HG02588 (cell line): ENCODE results near the gene FAM135A.
A peak's percentile ranks its signal among the peaks of the same experiment; 100 is the strongest.
"Not testable (repeated sequence)": the region's sequence is repeated elsewhere in the genome, so short reads cannot be mapped to it uniquely, and the experiment has no call there.

Experiments used
- ATAC-seq: cut with Tn5 transposase; IDR thresholded peaks from one replicate; pipeline ENCODE4 v1.9.1; 2021; ENCODE audit warnings: mild to moderate bottlenecking, moderate library complexity; ENCODE audit not compliant: unreplicated experiment

Gene FAM135A

DNA sequence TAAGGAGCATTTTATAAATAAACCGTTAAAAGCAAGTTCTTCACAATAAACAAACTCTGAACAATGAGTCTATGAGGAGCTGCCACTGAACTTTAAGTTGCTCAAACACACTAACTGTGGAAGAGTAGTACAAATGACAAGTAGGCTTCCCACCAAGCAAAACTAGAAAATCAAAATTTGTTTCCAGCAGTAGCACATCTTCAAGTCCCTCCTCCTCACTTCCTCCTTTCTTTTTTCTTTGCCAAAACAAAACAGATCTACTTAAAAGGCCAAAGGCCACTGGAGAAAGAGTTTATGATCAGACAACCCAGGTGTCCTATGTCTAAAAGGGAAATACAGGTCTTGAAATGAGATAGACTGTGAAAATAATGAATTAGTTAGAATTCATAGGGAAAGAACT is 17.1 kb upstream of the FAM135A start:
- no peak for ATAC-seq

DNA sequence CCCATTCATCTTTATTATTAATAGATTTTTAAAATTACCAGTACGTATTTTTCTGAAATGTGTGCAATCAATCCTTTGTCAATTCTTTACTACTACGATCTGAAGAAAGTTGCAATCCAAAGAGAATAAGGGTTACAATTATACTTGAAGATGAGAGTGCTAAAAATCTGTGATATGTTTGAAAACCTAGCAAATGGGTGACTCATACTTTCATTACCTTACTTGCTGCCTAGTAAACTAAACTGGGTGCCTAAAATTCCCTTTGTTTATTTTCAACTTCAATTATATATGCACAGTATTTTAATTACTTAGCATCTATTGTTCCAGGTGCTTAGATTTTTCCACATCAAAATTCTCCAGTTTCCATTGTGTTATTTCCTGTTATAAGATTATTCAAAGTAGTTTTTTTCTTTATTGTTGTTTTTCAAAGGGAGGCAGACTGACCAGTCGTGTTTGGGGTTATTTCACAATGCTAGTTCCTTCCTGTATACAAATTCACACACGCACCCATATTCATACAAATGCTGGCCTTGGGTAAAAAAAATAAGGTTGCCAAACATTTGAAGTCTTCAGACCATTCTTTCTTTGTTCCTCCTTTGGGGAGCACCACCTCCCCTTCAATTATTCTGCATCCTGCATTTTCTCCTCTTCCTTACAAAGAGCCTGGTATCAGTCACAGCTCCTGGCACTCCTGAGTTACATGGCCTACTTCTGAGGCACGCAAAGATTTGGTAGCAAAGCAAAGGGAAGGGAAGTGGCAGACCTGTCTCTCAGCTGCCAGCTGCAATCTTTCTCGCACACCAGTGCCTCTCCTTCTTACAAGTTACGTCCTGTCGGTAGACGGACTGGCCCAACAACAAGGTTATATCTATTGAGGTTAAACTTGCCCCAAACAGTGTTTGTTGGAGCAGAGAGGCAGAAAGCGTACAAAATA is 16.2 kb upstream of the FAM135A start:
- no peak for ATAC-seq

DNA sequence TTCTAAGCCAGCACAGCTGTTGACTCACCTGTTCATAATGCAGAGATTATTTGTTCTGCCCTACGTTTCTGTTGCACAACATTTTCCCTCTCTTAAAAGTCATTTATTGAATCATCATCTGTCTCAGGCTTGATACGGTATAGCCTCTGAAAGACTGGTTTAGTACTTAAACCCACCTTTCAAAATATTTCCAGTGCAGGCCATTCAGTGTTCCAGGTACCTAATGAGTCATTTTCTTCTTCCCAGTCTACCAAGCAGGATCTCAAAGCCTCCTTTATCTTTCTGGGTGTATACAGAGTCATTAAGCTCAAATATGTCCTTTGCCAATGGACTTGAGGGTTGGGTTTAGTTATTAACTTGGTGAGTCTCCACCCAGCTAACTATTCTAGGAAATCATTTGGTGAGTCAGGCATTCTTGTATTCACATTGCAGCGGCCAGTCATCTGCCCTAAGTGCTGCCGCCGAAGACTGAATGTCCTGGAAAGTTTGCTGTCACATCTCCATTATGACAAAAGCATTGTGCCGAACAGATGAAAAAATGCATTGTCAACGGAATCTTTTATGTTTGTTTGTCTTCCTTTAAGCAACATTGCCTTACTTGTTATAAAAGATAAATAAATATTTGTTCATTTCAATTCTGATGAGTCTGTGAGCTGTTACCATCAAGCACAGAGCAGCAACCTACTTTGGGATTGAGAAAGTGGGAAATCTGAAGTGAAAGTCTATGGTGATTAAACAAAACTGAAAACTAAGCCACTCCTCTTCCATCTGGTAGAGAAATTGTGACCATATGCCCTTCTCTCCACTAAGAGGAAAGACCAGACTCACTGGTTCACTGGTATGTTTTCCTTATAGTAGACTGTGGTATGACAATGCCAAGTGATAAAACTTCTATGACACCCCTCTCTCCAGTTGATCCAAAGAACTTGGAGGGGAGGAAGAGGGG is 14.3 kb upstream of the FAM135A start:
- no peak for ATAC-seq

DNA sequence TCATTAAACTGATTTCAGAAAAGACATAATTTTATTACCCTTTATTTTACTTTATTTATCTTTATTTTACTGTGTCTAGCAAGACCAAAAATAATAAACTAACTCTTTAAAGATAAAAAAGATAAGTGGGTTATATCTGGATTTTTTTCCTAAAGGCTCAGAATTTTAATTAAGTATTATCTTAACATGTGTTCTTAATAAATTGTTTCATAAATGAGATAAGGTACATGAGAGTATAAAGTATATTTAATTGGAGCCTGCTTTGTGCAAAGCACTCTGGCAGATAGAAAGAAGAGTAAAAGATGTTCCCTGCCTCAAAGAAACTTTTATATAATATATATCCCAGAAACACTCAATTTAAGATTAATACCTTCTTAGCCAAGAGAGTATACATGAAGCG is 8.7 kb upstream of the FAM135A start:
- ATAC-seq, result no peak

DNA sequence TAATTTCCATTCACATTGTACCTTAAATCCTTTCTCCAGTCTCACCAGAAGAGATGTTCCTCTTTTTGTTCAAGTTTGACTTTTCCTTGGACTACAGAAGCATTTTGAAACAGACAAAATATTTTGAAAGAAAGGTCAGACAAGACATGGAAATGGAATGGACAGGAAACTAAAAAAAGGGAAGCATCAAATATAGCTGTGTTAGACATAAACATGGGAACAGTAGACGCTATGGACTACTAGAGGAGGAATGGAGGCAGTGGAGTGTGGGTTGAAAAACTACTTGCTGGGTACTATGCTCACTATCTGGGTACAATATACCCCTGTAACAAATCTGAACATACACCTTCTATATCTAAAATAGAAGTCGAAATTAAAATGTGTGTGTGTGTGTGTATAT is 4.1 kb upstream of the FAM135A start:
- ATAC-seq, result no peak

DNA sequence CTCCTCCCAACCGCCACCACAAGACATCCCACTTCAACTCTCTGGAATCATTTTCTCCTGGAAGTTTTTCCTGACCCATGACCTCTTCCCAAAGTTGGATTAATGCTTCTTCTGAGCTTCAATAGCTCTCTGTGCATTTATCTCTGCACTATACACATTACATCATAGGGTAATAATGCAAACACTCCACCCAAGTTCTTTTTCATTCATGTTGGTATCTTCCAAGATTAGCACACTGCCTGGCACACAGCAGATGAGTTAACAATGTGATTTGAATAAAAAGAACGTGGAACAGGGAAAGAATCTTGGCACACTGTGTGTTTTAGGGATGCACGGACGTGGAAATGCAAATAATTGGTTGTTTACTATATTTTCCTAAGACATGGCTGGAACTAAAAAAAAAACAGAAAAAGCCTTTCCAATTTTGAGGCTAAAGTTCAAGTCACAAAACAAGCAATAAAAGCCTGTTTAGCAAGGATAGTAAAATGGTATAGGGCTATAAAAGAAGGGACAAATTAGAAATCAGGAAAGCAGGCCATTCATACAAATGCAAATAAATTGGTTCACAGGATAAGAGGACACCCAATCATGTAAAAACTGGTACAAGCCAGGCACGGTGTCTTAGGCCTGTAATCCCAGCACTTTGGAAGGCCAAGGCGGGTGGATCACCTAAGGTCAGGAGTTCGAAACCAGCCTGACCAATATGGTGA is 1.6 kb upstream of the FAM135A start:
- no peak for ATAC-seq

DNA sequence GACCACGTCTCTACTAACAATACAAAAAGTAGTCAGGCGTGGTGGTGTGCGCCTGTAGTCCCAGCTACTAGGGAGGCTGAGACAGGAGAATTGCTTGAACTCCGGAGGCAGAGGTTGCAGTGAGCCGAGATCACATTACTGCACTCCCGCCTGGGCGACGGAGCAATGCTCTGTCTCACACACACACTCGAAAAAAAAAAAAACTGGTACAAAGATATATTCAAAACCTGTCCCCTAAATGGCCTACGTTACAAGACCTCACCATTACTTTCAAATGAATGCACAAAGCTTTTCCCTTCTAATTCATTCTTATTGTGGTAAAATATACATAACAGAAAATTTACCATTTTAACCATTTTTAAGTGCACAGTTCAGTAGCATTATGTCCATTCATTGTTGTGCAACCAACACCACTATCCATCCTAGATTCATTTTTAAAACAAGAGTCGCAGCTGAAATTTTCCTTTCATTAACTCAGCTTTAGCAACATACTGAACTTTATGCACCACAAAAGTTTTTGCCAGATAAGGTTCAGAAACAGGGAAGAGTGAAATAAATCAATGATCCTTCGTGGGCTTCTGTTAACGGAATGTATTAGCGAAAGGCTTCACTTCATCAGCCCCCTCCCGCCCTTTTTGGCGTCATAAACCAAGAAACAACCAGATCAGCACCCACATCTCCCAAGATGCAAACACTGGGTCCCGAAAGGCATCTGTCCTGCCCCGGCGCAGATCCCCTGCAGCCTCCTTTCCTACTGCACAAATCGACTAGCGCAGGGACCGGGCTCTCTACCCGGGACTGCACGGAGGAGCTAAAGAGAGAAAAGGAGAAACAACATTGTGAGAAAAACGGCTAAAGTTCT is 825 bp upstream of the FAM135A start:
- ATAC-seq, result peak; percentile 20

DNA sequence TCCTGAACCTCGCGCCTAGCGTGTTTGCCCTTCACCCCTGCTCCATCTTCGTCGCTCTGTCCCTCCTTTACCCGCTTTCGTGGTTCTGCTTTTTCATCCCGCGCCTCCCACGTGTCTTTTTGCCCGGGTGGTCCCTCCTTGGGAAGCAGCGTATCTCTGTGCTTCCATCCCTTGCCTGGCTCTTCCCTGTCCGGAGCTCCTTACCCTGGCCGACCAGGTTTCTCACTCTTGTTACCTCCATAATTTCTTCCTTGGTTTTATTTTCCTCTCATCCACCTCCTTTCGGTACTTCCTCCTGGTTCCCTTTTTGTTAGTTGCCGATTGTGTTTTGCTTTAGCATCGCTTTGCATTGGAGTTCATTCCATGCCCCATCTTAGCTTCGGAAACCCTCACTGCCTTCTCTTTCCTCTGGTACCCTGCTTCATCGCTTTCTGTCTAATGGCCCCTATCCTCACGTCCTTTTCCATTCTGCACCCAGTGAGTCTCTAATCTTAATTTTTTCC is 735 bp downstream of the FAM135A start:
- ATAC-seq, result no peak

DNA sequence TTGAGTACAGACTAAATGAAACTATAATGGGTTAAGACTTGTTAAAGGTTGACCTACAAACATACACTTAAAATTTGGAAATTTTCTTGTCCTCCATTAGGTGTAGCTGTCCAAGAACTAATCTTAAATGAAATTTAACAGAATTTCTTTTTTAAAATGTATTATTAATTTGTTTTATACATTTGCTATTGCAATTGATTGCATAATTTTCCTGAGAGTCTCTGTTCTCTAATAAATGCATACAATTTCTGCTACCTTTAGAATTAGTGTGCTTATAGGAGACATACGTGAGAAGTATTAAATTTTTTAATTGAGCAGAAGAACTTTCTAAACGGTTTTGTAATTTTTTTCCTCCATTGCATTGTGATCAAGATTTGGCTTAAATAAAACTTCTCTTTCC is 1.5 kb downstream of the FAM135A start:
- ATAC-seq, result no peak

DNA sequence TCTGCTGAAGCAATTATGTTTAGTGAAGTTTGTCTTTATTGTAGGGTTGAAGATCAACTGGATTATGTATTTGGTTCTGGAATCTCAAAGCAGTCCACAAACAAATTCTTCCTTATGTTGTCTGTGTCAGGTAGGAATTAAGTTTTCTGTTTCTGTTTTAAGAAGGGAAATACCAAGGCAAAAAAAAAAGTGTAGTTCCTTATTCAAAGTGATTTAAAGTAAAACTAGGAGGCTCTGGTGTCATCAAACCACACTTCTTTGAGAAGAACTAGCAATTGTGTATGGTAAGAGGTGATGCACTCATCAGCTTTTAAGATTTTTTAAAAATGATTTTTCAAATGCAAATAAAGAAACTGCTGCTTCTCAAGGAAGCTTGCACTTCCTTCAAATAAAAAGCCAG is 1.9 kb downstream of the FAM135A start:
- no peak for ATAC-seq

DNA sequence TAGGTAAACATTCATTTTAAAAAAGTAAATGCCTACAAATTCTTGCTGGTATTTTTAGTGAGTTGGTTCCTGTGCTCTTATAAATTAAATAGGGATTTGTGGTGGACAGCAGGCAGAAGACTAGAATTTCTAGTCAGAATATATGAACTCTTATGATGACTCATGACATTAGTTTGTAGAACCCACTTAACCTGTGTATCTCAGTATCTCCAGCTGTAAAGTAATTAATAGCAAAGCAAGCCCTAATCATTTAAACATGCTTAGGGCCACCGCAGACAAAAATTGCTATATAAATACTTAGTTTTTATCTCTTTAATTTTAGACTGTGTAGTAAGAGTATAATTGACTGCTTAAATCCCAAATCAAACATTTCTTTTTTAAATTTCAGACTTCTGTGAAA is 2.4 kb downstream of the FAM135A start:
- ATAC-seq, result no peak

DNA sequence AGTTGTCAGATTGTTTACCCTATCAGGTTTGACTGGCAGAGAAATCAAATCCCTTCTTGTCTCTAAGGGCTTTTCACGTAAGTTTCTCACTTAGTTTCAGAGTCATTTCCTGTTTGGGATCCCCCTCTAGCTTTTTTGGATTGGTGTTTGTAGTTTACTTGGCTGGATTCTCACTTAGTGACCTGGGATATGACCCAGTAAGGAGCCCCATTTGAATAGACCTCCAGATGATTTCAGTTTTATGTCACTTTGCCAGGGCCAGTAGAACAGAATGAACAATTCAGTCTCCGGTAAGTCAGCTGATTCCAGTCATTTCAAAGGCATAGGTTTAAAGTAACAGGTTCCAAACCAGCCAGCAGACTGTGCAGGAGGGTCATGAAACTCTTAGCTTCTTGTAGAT is 8.2 kb downstream of the FAM135A start:
- ATAC-seq, result no peak

DNA sequence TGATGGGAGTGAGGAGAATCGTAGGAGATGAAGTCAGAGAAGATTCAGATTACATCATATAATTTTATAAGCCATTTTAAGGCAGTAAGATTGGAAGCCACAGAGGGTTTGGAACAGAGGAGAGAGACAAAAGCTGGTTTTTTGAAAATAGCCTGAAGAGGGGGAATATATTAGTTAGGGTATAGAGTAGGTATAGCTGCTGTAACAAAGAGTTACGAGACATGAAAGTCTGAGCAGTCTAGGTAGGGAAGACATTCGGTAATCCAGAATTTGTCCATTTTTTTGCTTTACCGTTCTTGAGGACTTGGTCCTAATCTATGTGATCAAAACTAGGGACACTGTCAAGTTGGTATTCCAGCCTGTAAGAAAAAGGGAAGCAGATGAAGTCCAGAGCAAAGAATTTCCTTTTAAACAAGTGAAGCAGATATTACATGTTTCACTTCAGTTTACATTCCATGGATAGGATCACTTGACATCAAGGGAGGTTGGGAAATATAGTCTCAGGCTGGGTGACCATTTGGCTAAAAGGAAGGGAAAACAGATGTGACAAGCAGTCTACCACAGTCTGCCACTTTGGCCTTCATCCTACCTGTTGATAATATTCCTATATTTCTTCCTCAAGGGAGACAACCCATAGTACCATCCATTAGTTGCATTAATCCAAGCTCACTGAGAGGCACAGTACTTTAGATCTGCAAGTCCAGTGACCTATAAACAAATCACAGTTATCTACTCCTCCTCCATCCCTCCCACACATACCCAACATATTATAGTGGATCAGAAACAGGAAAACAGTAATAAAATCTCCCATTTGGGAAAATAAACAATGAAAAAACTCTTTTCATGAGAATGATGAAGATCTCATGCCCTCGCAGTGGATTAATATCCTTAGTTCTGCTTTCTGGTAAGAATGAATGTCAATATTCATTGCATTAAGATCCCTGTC is 10.2 kb downstream of the FAM135A start:
- ATAC-seq, result no peak

DNA sequence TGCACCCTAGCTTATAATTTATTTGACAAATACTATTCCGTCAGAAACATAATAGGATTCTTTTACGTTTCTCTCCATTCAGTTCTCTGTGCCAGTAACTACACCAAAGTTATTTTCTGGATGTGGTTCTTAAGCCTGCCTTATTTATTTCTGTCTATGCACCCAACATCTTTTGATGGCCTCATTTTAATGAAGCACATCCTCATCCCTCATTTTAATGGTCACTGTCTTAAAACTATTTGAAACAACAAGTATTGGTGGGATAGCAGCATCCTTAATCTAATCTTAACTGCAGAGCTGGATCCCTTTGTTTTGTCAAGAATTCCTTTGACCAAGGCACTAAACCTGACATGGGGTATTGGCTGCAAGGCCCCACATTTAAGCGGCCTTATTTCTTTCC is 11.0 kb downstream of the FAM135A start:
- no peak for ATAC-seq

DNA sequence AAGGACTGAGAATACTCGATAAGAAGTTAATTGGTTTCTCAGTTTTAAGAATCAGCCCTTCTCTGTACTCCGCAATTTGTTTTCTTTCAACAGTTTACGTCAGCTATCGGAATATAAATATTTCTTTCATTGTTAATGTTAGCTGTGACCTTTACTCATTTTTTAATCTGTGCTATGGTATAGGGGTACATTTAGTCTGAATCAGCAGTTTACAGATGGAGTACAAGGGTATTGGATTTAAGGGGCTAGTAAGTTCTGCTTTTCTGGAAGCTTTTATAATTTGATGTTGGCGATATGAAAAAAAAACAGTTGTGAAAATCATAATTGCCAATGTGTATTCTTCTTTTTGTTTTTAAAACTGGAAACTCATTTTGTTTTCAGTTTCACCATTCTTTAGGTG is 23.0 kb downstream of the FAM135A start:
- no peak for ATAC-seq

DNA sequence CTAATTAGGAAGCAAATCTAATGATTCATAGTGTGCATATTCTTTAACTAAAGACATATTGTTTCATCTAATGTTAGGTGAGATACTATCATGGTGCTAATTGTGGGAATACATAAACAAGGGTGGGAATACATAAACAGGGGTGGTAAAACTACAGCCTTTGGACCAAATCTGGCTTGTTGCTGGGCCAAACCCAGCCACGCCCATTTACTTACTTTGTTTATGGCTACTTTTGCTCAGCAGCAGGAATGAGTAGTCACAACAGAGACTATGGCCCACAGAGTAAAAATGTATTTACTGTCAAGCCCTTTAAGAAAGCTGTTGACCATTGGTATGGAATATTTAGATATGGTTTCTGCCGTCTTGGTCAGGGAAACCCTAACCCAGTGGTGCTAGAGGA is 31.7 kb downstream of the FAM135A start:
- no peak for ATAC-seq

DNA sequence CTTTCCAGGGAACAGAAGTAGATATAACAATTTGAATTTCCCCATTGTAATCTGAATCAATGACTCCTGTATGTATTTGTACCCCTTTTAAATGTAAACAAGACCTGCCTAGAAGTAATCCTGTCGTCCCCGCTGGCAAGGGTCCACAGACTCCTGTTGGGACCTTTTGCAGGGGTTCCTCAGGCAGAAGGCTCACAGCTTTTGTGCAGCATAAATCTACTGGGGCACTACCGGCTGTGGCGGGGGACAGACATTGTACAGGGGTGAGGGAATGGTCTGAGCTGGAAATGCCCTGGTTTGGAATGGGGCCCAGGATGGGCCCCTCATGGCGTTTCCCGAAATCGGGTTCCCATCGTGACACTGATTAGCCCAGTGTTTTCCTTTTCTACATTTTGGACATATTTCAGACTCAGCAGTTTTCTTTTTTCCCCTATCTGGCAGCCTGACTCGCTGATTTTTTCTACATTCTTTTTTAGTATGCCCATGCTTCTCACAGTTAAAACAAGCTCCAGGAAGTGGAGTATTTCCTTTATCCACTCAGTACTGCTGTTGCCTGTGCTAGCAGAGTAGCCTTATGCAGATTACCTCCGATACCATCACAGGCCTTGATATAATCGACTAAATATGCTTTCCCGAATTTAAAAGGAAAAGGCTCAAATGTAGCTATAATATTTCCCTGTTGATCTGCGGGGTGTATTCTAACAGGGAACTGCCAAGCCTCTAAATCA is 34.2 kb downstream of the FAM135A start:
- ATAC-seq, result not testable (repeated sequence)

DNA sequence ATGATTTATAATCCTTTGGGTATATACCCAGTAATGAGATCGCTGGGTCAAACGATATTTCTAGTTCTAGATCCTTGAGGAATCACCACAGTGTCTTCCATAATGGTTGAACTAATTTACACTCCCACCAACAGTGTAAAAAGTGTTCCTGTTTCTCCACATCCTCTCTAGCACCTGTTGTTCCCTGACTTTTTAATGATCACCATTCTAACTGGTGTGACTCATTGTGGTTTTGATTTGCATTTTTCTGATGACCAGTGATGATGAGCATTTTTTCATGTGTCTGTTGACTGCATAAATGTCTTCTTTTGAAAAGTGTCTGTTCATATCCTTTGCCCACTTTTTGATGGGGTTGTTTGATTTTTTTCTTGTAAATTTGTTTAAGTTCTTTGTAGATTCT is 40.6 kb downstream of the FAM135A start:
- not testable (repeated sequence) for ATAC-seq
